ENCODE measurements around the gene RTKN. TPM values are rescaled to one million over a fixed set of nuclear protein-coding genes. Genes with fewer than 3 reads are reported as not detected.

Gene RTKN
- total and polyA plus RNA-seq, 2 of the 13 experiments (the other 11 are each of a cell fraction or from before 2014, with no cell fraction given), result 159 to 166 TPM

DNA sequence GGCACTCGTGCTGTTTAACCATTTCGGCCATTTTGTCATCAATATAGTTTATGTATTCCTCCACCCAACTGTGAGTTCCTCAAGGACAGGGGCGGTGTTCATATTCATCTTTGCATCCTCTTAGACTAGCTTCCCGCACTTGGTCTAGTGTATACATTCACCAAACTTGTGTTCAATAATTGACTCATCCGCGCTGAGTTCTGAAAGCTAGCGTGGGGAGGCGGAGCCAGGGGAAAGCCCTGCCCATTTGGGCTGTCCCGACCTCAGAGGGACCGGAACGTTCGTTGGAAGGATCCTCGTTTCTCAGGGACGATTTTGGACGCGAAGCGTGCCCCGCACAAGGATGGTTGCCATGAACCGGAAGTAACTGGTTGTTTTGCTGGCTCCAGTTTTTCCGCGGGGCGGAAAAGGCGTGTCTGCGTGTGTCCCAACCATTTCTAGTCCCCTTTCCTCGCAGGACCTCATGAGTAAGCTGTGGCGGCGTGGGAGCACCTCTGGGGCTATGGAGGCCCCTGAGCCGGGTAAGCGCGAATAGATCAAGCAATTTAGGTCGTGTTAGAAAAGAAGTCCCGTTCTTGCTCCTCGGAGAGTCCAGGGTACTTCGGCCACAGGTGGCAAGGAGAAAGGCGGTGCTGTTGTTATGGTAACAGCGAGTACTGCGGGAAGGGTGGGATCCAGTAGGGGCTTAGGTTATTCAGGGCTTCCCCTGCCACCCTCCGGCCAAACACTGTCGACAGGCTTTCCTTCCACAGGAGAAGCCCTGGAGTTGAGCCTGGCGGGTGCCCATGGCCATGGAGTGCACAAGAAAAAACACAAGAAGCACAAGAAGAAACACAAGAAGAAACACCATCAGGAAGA, 13.1 kb upstream of the RTKN start, which contains the start of gene INO80B (continued):
- TF ChIP-seq TBX3 (IDR thresholded peaks at IDR 0.05; ENCODE audit: borderline replicate concordance), result peak; percentile 8; the same call in 1 of the 2 replicates
- TF ChIP-seq NRL (CRISPR knock-in tag; IDR thresholded peaks at IDR 0.05; ENCODE audit: borderline replicate concordance), result peak; percentile 81
- TF ChIP-seq LCORL (IDR thresholded peaks at IDR 0.05), result peak; percentile 78; the same call in 1 of the 2 replicates
- TF ChIP-seq LCORL (CRISPR knock-in tag; IDR thresholded peaks at IDR 0.05), result peak; percentile 97
- peak; percentile 97 for TF ChIP-seq ZNF614 (CRISPR knock-in tag; IDR thresholded peaks at IDR 0.05; ENCODE audit: borderline replicate concordance)
- peak; percentile 69 for TF ChIP-seq CEBPG (CRISPR knock-in tag; IDR thresholded peaks at IDR 0.05)
- TF ChIP-seq BRD4 (CRISPR knock-in tag; IDR thresholded peaks at IDR 0.05), result no peak
- TF ChIP-seq ATF2 (CRISPR knock-in tag; IDR thresholded peaks at IDR 0.05), result peak; percentile 97
- TF ChIP-seq, protein P1, sequence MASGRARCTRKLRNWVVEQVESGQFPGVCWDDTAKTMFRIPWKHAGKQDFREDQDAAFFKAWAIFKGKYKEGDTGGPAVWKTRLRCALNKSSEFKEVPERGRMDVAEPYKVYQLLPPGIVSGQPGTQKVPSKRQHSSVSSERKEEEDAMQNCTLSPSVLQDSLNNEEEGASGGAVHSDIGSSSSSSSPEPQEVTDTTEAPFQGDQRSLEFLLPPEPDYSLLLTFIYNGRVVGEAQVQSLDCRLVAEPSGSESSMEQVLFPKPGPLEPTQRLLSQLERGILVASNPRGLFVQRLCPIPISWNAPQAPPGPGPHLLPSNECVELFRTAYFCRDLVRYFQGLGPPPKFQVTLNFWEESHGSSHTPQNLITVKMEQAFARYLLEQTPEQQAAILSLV (CRISPR knock-in tag; IDR thresholded peaks at IDR 0.05; ENCODE audit: borderline replicate concordance), result peak; percentile 68; the same call in 1 of the 2 replicates
- TF ChIP-seq PHF8 (CRISPR knock-in tag; IDR thresholded peaks at IDR 0.05), result peak; percentile 76
- TF ChIP-seq ZNF468 (CRISPR knock-in tag; IDR thresholded peaks at IDR 0.05), result no peak
- TF ChIP-seq ZNF333 (CRISPR knock-in tag; IDR thresholded peaks at IDR 0.05; ENCODE audit: borderline replicate concordance), result peak; percentile 80; the same call in 1 of the 2 replicates
- TF ChIP-seq ZNF234 (CRISPR knock-in tag; conservative IDR thresholded peaks at IDR 0.05), result no peak
- TF ChIP-seq STAT5B (CRISPR knock-in tag; IDR thresholded peaks at IDR 0.05), result no peak; the same call in 1 of the 2 replicates
- no peak for TF ChIP-seq IKZF1 (IDR thresholded peaks at IDR 0.05)
- 0 out of 2 replicates have a peak, but pooled peaks have one; percentile 72 for TF ChIP-seq ZNF136 (CRISPR knock-in tag; IDR thresholded peaks at IDR 0.05; ENCODE audit: low read depth)
- TF ChIP-seq ZNF557 (CRISPR knock-in tag; IDR thresholded peaks at IDR 0.05), result 0 out of 2 replicates have a peak, but pooled peaks have one; percentile 12
- TF ChIP-seq ZC3H13 (CRISPR knock-in tag; IDR thresholded peaks at IDR 0.05), result peak; percentile 66; the same call in 1 of the 2 replicates
- TF ChIP-seq TMF1 (CRISPR knock-in tag; IDR thresholded peaks at IDR 0.05; ENCODE audit: low read depth), result peak; percentile 81; the same call in 1 of the 2 replicates
- TF ChIP-seq FOXM1 (CRISPR knock-in tag; IDR thresholded peaks at IDR 0.05), result no peak
- peak; percentile 86 for TF ChIP-seq ZNF160 (CRISPR knock-in tag; IDR thresholded peaks at IDR 0.05)
- no peak for TF ChIP-seq MAFG (CRISPR knock-in tag; IDR thresholded peaks at IDR 0.05)
- TF ChIP-seq, protein P2, sequence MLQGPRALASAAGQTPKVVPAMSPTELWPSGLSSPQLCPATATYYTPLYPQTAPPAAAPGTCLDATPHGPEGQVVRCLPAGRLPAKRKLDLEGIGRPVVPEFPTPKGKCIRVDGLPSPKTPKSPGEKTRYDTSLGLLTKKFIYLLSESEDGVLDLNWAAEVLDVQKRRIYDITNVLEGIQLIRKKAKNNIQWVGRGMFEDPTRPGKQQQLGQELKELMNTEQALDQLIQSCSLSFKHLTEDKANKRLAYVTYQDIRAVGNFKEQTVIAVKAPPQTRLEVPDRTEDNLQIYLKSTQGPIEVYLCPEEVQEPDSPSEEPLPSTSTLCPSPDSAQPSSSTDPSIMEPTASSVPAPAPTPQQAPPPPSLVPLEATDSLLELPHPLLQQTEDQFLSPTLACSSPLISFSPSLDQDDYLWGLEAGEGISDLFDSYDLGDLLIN (CRISPR knock-in tag; IDR thresholded peaks at IDR 0.05; ENCODE audit: borderline replicate concordance), result no peak
- peak; percentile 74; the same call in 1 of the 2 replicates for TF ChIP-seq ZNF354B (CRISPR knock-in tag; IDR thresholded peaks at IDR 0.05)
- TF ChIP-seq ARNTL (CRISPR knock-in tag; IDR thresholded peaks at IDR 0.05), result peak; percentile 83
- TF ChIP-seq RBM22 (optimal IDR thresholded peaks at IDR 0.05; ENCODE audit: low read length), result no peak
- TF ChIP-seq, protein P3, sequence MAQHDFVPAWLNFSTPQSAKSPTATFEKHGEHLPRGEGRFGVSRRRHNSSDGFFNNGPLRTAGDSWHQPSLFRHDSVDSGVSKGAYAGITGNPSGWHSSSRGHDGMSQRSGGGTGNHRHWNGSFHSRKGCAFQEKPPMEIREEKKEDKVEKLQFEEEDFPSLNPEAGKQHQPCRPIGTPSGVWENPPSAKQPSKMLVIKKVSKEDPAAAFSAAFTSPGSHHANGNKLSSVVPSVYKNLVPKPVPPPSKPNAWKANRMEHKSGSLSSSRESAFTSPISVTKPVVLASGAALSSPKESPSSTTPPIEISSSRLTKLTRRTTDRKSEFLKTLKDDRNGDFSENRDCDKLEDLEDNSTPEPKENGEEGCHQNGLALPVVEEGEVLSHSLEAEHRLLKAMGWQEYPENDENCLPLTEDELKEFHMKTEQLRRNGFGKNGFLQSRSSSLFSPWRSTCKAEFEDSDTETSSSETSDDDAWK (CRISPR knock-in tag; IDR thresholded peaks at IDR 0.05), result no peak
